Measurements from ENCODE around the gene MEN1. TPM values are rescaled to one million over a fixed set of nuclear protein-coding genes. Genes with fewer than 3 reads are reported as not detected.

The MEN1 gene
- total RNA-seq, 3 donors from 2014 or later = 11.4 to 19.0 (median 14.8) TPM

GRCh38 chr11:64790205-64791095, 19.9 kb downstream of the MEN1 start:
- no peak for DNase-seq (ENCODE audit: low spot score in 2 of 2)
- no peaks in the 10 kb centered on the region for H3K4me1 ChIP-seq
- H3K27ac ChIP-seq = no peak overlapping the region
- no peak for TF ChIP-seq POLR2A (IDR thresholded peaks at IDR 0.05)
- TF ChIP-seq CTCF (IDR thresholded peaks at IDR 0.05) = no peak
- no peak for TF ChIP-seq POLR2AphosphoS5 (IDR thresholded peaks at IDR 0.05)
- no peaks in the 10 kb centered on the region for H3K36me3 ChIP-seq
- H3K27me3 ChIP-seq = no peaks in the 10 kb centered on the region
- no peak overlapping the region for H3K4me3 ChIP-seq
- intact Hi-C loops (cut with DNase I; ENCODE audit: low total_unique reads) = no loop called here
- no peaks in the 10 kb centered on the region for H3K9me3 ChIP-seq

GRCh38 chr11:64789331-64790204, 20.8 kb downstream of the MEN1 start:
- H3K27me3 ChIP-seq = no peaks in the 10 kb centered on the region
- H3K27ac ChIP-seq = no peak overlapping the region
- no peaks in the 10 kb centered on the region for H3K36me3 ChIP-seq
- intact Hi-C loops (cut with DNase I; ENCODE audit: low total_unique reads) = no loop called here
- no peaks in the 10 kb centered on the region for H3K4me1 ChIP-seq
- H3K4me3 ChIP-seq = no peak overlapping the region
- TF ChIP-seq CTCF (IDR thresholded peaks at IDR 0.05) = no peak
- TF ChIP-seq POLR2A (IDR thresholded peaks at IDR 0.05) = no peak
- TF ChIP-seq POLR2AphosphoS5 (IDR thresholded peaks at IDR 0.05) = no peak
- DNase-seq (ENCODE audit: low spot score in 2 of 2) = no peak
- H3K9me3 ChIP-seq = no peaks in the 10 kb centered on the region

GRCh38 chr11:64788321-64789215, 21.8 kb downstream of the MEN1 start:
- H3K36me3 ChIP-seq = no peaks in the 10 kb centered on the region

More at GRCh38 chr11:64788321-64789215, 21.8 kb downstream of the MEN1 start:
- TF ChIP-seq POLR2AphosphoS5 (IDR thresholded peaks at IDR 0.05) = no peak
- TF ChIP-seq POLR2A (IDR thresholded peaks at IDR 0.05) = no peak
- no peak for TF ChIP-seq CTCF (IDR thresholded peaks at IDR 0.05)
- Histone ChIP-seq H3K27ac (no peak overlapping the region), H3K27me3 (no peaks in the 10 kb centered on the region), H3K4me1 (no peaks in the 10 kb centered on the region), H3K9me3 (no peaks in the 10 kb centered on the region), H3K4me3 (no peak overlapping the region)
- DNase-seq (ENCODE audit: low spot score in 2 of 2) = no peak
- intact Hi-C loops (cut with DNase I; ENCODE audit: low total_unique reads) = no loop called here
